Neural progenitor cell (in vitro differentiated cells): ENCODE measurements around the gene CNTNAP2. TPM values are rescaled to one million over a fixed set of nuclear protein-coding genes. Genes with fewer than 3 reads are reported as not detected.
A peak's percentile ranks its signal among the peaks of the same experiment; 100 is the strongest.

Source experiments
- DNase-seq: peaks from one replicate; pipeline ENCODE4 v3.0.0-alpha.2; 2016; ENCODE audit warnings: low spot score
- H2AFZ ChIP-seq: fragments of 200-600 bp; sonication (generic); replicated peaks from 2 replicates; pipeline ENCODE4 v1.6.1; 2016; ENCODE audit warnings: antibody characterized with exemption
- H3F3A ChIP-seq: fragments of 200-600 bp; sonication (generic); 2 replicates; pipeline ENCODE4 v1.6.1; 2016; ENCODE audit warnings: antibody characterized with exemption, low read depth
- H3K27ac ChIP-seq: fragments of 200-600 bp; sonication (generic); 2 replicates; pipeline ENCODE4 v1.5.1; 2016; ENCODE audit warnings: mild to moderate bottlenecking
- H3K27me3 ChIP-seq: fragments of 200-600 bp; sonication (generic); 2 replicates; pipeline ENCODE4 v1.6.1; 2016; ENCODE audit warnings: mild to moderate bottlenecking, moderate library complexity
- H3K36me3 ChIP-seq: fragments of 200-600 bp; sonication (generic); 2 replicates; pipeline ENCODE4 v1.5.1; 2016
- H3K4me1 ChIP-seq: fragments of 200-600 bp; sonication (generic); 2 replicates; pipeline ENCODE4 v1.6.1; 2016; ENCODE audit warnings: mixed run types
- H3K4me2 ChIP-seq: fragments of 200-600 bp; sonication (generic); 2 replicates; pipeline ENCODE4 v1.6.1; 2016
- H3K4me3 ChIP-seq: fragments of 200-600 bp; sonication (generic); 2 replicates; pipeline ENCODE4 v1.5.1; 2016
- H3K79me2 ChIP-seq: fragments of 200-600 bp; sonication (generic); 2 replicates; pipeline ENCODE4 v1.6.1; 2016; ENCODE audit warnings: low read depth
- H3K9ac ChIP-seq: fragments of 200-600 bp; sonication (generic); 2 replicates; pipeline ENCODE4 v1.6.1; 2016
- H3K9me3 ChIP-seq: fragments of 200-600 bp; sonication (generic); 2 replicates; pipeline ENCODE4 v1.5.1; 2016; ENCODE audit warnings: low read depth
- H4K20me1 ChIP-seq: fragments of 200-600 bp; sonication (generic); 2 replicates; pipeline ENCODE4 v1.6.1; 2016; ENCODE audit warnings: low read depth
- H3K27ac Mint-ChIP-seq: 3 replicates; pipeline ENCODE4 v1.8.0; 2021; ENCODE audit warnings: mixed read lengths
- H3K27me3 Mint-ChIP-seq: 2 replicates; pipeline ENCODE4 v1.8.0; 2022; ENCODE audit warnings: low read depth, mild to moderate bottlenecking, inconsistent platforms, moderate library complexity, mixed read lengths; ENCODE audit not compliant: insufficient read depth
- H3K36me3 Mint-ChIP-seq: 3 replicates; pipeline ENCODE4 v1.8.0; 2021; ENCODE audit warnings: mixed read lengths
- H3K4me1 Mint-ChIP-seq: 3 replicates; pipeline ENCODE4 v1.8.0; 2021; ENCODE audit warnings: mixed read lengths
- H3K4me3 Mint-ChIP-seq: 3 replicates; pipeline ENCODE4 v1.8.0; 2021; ENCODE audit warnings: mild to moderate bottlenecking, moderate library complexity, mixed read lengths
- H3K9me3 Mint-ChIP-seq: 3 replicates; pipeline ENCODE4 v1.8.0; 2020; ENCODE audit warnings: mixed read lengths
- EZH2 ChIP-seq: fragments of 200-600 bp; sonication (generic); IDR thresholded peaks from 2 replicates; pipeline ENCODE4 v1.6.1; 2017; ENCODE audit warnings: antibody characterized with exemption, mild to moderate bottlenecking, moderate library complexity
- EZH2phosphoT487 ChIP-seq: fragments of 200-600 bp; sonication (generic); IDR thresholded peaks from 2 replicates; pipeline ENCODE4 v1.6.1; 2017; ENCODE audit warnings: antibody characterized with exemption
- total RNA-seq: library from RNA; depleted of rRNA; stranded (reverse); fragments of >200 nt; gene quantifications from 2 replicates; pipeline ENCODE4 v1.2.3, GENCODE V29; 2015; ENCODE audit warnings: low replicate concordance
- TF ChIP-seq, protein P1 (sequence below): fragments of 200-600 bp; sonication (generic); IDR thresholded peaks from 2 replicates; pipeline ENCODE4 v1.5.1; 2017; ENCODE audit warnings: antibody characterized with exemption, mild to moderate bottlenecking

CNTNAP2 gene
- total RNA-seq, 1 donor from 2014 or later, result 126 TPM

DNA sequence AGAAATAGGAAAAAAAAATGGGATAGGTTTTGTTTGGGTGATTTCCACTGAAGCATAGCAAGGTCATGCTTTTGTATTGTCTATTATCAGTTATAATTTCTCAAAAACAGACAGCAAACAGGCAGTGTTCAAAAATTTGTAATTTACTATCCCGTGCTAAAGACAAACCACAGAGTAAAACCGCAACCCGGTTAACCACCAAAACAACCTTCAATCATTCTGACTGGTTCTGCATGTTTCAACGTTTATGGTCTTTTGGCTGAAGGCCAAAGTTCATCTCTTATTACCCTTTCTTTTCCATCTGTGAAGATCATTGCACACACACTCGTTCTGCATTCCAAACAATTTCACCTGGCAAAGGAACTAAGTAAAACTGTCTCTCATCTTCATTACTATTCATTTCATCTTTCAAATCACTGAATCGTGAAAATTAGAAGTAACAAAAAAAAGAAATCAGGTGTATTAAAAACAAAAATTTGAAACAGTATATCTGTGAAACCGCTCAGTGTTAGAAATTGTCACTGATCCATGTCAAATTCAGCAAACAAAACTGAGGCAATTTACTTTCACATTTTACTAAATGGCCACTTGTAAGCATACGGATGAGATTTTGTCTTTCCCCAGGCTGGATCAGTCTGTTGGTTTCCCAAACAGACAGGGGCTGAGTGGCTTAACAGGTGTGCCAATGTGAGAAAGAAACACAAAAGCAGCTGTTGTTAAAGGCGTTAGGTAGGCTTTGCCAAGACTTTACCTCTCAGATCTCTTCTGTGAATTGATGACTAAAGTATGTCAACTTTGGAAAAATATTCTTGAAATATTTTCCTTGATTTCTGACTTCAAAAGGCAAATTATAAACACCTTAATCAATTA is 539.6 kb downstream of the CNTNAP2 start:
- Mint-ChIP-seq H3K27ac (no peak overlapping the region), H3K4me3 (no peak overlapping the region)
- TF ChIP-seq, protein P1, sequence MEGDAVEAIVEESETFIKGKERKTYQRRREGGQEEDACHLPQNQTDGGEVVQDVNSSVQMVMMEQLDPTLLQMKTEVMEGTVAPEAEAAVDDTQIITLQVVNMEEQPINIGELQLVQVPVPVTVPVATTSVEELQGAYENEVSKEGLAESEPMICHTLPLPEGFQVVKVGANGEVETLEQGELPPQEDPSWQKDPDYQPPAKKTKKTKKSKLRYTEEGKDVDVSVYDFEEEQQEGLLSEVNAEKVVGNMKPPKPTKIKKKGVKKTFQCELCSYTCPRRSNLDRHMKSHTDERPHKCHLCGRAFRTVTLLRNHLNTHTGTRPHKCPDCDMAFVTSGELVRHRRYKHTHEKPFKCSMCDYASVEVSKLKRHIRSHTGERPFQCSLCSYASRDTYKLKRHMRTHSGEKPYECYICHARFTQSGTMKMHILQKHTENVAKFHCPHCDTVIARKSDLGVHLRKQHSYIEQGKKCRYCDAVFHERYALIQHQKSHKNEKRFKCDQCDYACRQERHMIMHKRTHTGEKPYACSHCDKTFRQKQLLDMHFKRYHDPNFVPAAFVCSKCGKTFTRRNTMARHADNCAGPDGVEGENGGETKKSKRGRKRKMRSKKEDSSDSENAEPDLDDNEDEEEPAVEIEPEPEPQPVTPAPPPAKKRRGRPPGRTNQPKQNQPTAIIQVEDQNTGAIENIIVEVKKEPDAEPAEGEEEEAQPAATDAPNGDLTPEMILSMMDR, result no peak
- TF ChIP-seq EZH2phosphoT487, result no peak
- no peak for TF ChIP-seq EZH2

DNA sequence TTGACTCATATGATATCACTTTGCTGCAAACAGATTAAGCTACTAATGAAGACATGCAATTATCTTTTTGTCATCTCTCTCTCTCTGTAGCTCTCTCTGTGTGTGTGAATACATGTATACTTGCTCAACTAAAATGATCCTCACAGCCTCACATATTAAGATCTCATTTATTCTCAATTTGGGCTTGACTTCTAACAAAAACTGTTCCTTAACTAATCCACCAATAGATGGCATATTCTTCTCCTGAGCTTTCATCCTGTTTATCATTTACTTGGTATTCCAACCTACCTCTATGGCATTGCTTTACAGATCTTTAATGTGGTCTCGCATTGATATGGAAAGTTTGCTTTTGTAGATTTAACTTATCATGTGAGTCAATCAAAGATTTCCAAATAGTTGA is 540.4 kb downstream of the CNTNAP2 start:
- peaks cover 12% of the 10 kb centered on the region for H3K4me1 Mint-ChIP-seq
- Histone ChIP-seq H3K4me3 (no peak overlapping the region), H4K20me1 (no peaks in the 10 kb centered on the region), H2AFZ (no peak overlapping the region), H3K79me2 (no peaks in the 10 kb centered on the region), H3K9me3 (no peaks in the 10 kb centered on the region), H3K36me3 (no peaks in the 10 kb centered on the region), H3K27me3 (no peaks in the 10 kb centered on the region), H3K27ac (no peak overlapping the region), H3F3A (no peaks in the 10 kb centered on the region), H3K4me2 (no peak overlapping the region), H3K9ac (no peak overlapping the region), H3K4me1 (no peaks in the 10 kb centered on the region)
- no peaks in the 10 kb centered on the region for H3K27me3 Mint-ChIP-seq
- DNase-seq, result no peak
- H3K4me3 Mint-ChIP-seq, result no peak overlapping the region
- no peak overlapping the region for H3K27ac Mint-ChIP-seq
- no peaks in the 10 kb centered on the region for H3K36me3 Mint-ChIP-seq
- no peaks in the 10 kb centered on the region for H3K9me3 Mint-ChIP-seq
- TF ChIP-seq, protein P1, result peak; percentile 14
- TF ChIP-seq EZH2phosphoT487, result no peak
- no peak for TF ChIP-seq EZH2

More for the DNA sequence above, 539.6 kb downstream of the CNTNAP2 start:
- Histone ChIP-seq H3K79me2 (no peaks in the 10 kb centered on the region), H3K4me3 (no peak overlapping the region), H3K9me3 (no peaks in the 10 kb centered on the region), H2AFZ (no peak overlapping the region), H3K27ac (no peak overlapping the region), H3K27me3 (no peaks in the 10 kb centered on the region), H3K9ac (no peak overlapping the region), H3F3A (no peaks in the 10 kb centered on the region), H4K20me1 (no peaks in the 10 kb centered on the region), H3K4me1 (no peaks in the 10 kb centered on the region), H3K36me3 (no peaks in the 10 kb centered on the region), H3K4me2 (no peak overlapping the region)
- Mint-ChIP-seq H3K4me1 (peaks cover 12% of the 10 kb centered on the region), H3K9me3 (no peaks in the 10 kb centered on the region), H3K36me3 (no peaks in the 10 kb centered on the region), H3K27me3 (no peaks in the 10 kb centered on the region)
- no peak for DNase-seq

DNA sequence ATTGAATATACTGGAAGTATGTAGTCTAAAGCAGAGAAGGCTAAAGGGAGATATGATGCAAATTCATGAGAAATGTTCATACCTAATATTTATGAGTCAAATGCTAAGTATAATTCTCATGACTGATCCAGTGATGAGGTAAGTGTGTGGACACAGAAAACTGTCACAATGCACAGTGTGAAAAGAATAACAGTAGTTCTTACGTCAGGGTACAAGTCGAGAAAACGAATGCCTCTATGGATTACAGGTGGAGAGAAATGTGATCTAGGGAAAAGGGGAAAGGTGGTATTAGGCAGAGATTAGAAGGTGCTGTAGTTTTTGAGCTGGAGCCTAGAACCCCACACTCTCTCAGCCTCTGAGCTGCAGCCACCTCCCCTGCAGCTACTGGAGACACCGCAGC is 542.0 kb downstream of the CNTNAP2 start:
- H3K9ac ChIP-seq, result no peak overlapping the region
- no peaks in the 10 kb centered on the region for H3K36me3 ChIP-seq
- H3K27me3 Mint-ChIP-seq, result no peaks in the 10 kb centered on the region
- no peaks in the 10 kb centered on the region for H3K4me1 ChIP-seq
- H4K20me1 ChIP-seq, result no peaks in the 10 kb centered on the region
- no peak overlapping the region for H2AFZ ChIP-seq
- DNase-seq, result no peak
- H3K9me3 ChIP-seq, result no peaks in the 10 kb centered on the region
- TF ChIP-seq EZH2phosphoT487 (no peak), EZH2 (no peak)
- TF ChIP-seq, protein P1, result no peak
- no peaks in the 10 kb centered on the region for H3K36me3 Mint-ChIP-seq
- H3K4me2 ChIP-seq, result no peak overlapping the region
- no peaks in the 10 kb centered on the region for H3K27me3 ChIP-seq
- H3K4me3 Mint-ChIP-seq, result no peak overlapping the region
- no peak overlapping the region for H3K27ac Mint-ChIP-seq
- peaks cover 10% of the 10 kb centered on the region for H3K4me1 Mint-ChIP-seq
- no peaks in the 10 kb centered on the region for H3F3A ChIP-seq
- no peak overlapping the region for H3K27ac ChIP-seq
- no peaks in the 10 kb centered on the region for H3K79me2 ChIP-seq
- no peaks in the 10 kb centered on the region for H3K9me3 Mint-ChIP-seq
- H3K4me3 ChIP-seq, result no peak overlapping the region
